AG09309 (cell line): ENCODE data around the gene LRRC7.

Experiments used
- DNase-seq: peaks from one replicate; pipeline ENCODE4 v3.0.0-alpha.2; 2010; ENCODE audit warnings: low read depth
- H3K4me3 ChIP-seq: 2 replicates; pipeline ENCODE4 v1.5.1; 2011; ENCODE audit warnings: mild to moderate bottlenecking, low read depth, low read length, moderate library complexity; ENCODE audit not compliant: control insufficient read depth
- TF ChIP-seq, protein P1 (sequence below): IDR thresholded peaks from 2 replicates; pipeline ENCODE4 v1.5.1; 2011; ENCODE audit warnings: mild to moderate bottlenecking, low read depth, low read length, inconsistent platforms; ENCODE audit not compliant: insufficient read depth, control insufficient read depth; ENCODE audit errors: missing control alignments

The LRRC7 gene

DNA sequence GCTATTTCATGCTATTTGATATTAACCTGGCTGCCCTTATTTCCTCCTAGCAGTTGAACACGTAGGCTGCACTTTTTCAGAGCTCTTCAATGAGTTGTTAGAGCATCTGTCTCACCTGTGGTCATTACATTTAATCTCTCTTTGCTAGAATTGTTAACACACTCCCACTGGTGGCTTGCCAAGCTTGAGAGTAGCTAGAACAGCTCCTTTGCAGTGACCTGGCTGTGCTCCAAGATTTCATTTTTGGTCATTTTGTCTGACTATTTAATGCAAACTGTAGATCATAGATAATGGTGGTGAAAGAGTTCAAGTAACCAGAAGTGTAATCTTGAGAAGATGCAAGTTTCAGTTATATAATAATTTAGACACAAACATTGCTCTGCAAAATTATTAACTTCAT is 105.6 kb downstream of the LRRC7 start:
- TF ChIP-seq, protein P1, sequence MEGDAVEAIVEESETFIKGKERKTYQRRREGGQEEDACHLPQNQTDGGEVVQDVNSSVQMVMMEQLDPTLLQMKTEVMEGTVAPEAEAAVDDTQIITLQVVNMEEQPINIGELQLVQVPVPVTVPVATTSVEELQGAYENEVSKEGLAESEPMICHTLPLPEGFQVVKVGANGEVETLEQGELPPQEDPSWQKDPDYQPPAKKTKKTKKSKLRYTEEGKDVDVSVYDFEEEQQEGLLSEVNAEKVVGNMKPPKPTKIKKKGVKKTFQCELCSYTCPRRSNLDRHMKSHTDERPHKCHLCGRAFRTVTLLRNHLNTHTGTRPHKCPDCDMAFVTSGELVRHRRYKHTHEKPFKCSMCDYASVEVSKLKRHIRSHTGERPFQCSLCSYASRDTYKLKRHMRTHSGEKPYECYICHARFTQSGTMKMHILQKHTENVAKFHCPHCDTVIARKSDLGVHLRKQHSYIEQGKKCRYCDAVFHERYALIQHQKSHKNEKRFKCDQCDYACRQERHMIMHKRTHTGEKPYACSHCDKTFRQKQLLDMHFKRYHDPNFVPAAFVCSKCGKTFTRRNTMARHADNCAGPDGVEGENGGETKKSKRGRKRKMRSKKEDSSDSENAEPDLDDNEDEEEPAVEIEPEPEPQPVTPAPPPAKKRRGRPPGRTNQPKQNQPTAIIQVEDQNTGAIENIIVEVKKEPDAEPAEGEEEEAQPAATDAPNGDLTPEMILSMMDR: no peak
- no peak for DNase-seq
- no peak overlapping the region for H3K4me3 ChIP-seq

DNA sequence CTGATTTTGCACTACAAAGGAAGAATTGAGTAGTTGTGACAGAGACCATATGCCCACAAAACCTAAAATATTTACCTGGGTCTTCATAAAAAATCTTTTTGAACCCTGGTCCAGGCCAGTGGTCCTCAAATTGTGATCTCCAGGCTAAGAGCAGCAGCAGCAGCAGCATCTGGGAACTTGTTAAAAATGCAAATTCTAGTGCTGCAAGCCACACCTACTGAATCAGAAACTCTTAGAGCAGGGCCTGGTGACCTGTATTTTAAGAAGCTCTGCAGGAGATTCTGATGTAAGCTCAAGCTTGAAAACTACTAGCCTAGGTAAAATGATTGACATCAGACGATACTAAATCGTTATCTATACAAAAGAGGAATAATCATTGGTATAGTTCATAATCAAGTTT is 112.2 kb downstream of the LRRC7 start:
- TF ChIP-seq, protein P1: no peak
- no peak for DNase-seq
- H3K4me3 ChIP-seq: no peak overlapping the region

DNA sequence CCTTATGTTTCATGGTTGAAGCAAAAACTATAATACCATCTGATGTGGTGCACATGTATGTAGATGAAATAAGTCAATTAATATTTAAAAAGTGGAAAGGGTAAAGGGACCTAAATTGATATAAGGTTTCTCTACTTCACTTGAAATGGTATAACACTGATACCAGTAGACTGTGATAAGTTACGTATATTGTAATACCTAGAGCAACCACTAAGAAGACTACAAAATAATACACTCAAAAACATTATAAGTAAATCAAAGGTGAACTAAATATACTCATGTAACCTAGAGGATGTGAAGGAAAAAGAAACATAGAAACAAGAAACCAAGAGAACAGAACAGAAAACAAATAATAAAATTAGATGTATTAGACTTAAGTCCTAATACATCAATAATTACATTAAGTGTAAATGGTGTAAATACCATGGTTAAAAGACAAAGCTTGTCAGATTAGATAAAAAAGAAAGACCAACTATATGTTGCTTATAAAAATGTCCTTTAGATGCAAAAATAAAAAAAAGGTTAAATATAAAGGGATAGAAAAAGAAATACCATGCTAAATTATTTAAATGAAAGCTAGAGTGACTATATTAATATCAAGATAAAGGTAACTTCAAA is 118.8 kb downstream of the LRRC7 start:
- no peak for DNase-seq
- no peak overlapping the region for H3K4me3 ChIP-seq
- TF ChIP-seq, protein P1: no peak

DNA sequence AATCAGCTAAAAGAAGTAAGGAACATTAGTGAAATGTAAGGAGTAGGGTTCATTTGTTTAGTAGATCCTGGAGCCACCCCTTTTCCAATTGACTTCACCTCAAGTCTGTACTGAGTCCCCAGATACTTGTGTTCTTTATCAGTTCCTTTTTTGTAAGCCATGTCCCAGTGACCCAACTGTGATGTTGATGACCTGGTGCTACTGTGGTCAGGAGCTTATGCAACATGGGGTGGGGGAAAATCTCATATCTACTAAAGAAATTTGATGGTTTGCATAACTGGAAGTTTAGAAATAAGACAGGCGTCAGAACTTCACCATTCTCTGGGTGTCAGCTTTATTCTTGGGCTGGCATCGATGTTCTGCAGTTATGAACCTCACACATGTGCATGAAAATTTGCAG is 120.5 kb downstream of the LRRC7 start:
- TF ChIP-seq, protein P1: no peak
- no peak for DNase-seq
- H3K4me3 ChIP-seq: no peak overlapping the region

DNA sequence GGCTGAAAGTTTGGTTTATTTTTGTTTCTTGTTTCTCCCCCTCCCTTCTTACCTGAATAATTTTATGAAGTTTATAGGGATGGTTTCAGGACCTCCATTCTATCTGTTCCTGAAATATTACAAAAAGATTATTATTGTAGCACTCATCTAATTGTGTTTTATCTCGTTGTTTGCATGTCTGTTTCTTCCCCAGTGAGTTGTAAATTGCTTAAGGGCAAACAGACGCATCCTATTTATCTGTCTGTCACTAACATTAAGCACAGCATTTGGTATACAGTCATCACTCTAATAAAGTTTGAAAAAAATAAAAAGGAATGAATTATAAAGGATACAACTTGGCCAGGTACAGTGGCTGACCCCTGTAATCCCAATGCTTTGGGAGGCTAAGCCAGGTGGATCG is 123.5 kb downstream of the LRRC7 start:
- H3K4me3 ChIP-seq: no peak overlapping the region
- TF ChIP-seq, protein P1: no peak
- no peak for DNase-seq

DNA sequence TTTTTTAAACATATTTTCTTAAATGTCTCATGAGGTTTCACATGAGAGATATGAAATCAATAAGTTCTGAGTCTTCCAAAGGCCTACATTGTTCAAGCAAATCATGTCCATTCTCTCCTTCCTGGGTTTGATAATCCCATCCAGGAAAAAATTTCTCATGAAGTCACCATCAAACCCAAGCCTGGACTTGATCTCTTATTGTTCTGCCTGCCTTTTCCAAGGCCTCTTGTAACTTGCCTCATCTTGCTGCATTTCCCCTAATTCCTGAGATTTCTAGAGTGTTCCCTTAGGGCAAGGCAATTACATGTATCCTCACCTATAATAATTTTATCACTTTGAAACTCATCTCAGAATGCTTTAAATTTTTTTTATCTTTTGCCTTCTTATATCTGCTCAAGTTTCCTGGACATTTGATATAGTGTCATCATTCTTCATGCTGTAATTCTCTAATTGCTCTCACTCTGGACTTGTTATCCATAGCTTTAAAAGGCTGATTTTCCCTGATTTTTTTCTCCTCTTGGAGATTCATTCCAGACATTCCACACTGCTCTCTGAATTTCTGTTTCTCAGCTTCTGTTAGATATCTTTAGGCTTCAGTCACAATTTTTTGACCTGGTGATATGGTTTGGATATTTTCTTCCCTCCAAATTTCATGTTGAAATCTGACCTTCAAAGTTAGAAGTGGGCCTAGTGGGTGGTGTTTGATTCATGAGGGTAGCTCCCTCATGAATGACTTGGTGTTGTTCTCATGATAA is 126.4 kb downstream of the LRRC7 start:
- H3K4me3 ChIP-seq: no peak overlapping the region
- no peak for DNase-seq
- TF ChIP-seq, protein P1: no peak
